SU-DHL-6 (cell line): Measurements from ENCODE around the gene HIVEP2.

ENCODE experiments used
- H2AFZ ChIP-seq: fragments of 200-600 bp; sonication (generic); 2 replicates; pipeline ENCODE4 v1.6.1; 2014; ENCODE audit warnings: low read depth, mild to moderate bottlenecking, moderate library complexity, mixed read lengths, antibody characterized with exemption, low read length; ENCODE audit not compliant: severe bottlenecking
- H3F3A ChIP-seq: fragments of 200-600 bp; shearing (Covaris generic); 2 replicates; pipeline ENCODE4 v1.6.0; 2016; ENCODE audit warnings: antibody characterized with exemption, mild to moderate bottlenecking; ENCODE audit not compliant: insufficient read depth
- H3K27ac ChIP-seq: fragments of 200-600 bp; sonication (generic); 2 replicates; pipeline ENCODE4 v1.5.1; 2016; ENCODE audit warnings: low read depth, mild to moderate bottlenecking, low read length, moderate library complexity, mixed read lengths
- H3K27me3 ChIP-seq: fragments of 200-600 bp; sonication (generic), shearing (Covaris generic); 2 replicates; pipeline ENCODE4 v1.6.0; 2014; ENCODE audit warnings: mild to moderate bottlenecking, low read length
- H3K36me3 ChIP-seq: fragments of 200-600 bp; sonication (generic); 2 replicates; pipeline ENCODE4 v1.6.1; 2014; ENCODE audit warnings: mild to moderate bottlenecking, low read length, mixed read lengths
- H3K4me2 ChIP-seq: fragments of 300-600, 200-600 bp; shearing (Covaris generic), sonication (generic); 2 replicates; pipeline ENCODE4 v1.6.0; 2014; ENCODE audit warnings: low read length, low read depth, mild to moderate bottlenecking; ENCODE audit not compliant: poor library complexity, severe bottlenecking
- H3K4me3 ChIP-seq: fragments of 200-600 bp; sonication (generic); 2 replicates; pipeline ENCODE4 v1.5.1; 2014; ENCODE audit warnings: antibody characterized with exemption, low read length, mild to moderate bottlenecking, mixed read lengths; ENCODE audit not compliant: insufficient read depth, poor library complexity, severe bottlenecking
- H3K79me2 ChIP-seq: fragments of 200-600 bp; sonication (generic); 2 replicates; pipeline ENCODE4 v1.6.1; 2014; ENCODE audit warnings: mild to moderate bottlenecking, low read length, moderate library complexity; ENCODE audit not compliant: insufficient read depth
- H3K9ac ChIP-seq: fragments of 200-600 bp; sonication (generic); 2 replicates; pipeline ENCODE4 v1.7.0; 2014; ENCODE audit warnings: mild to moderate bottlenecking, low read length
- H3K9me2 ChIP-seq: fragments of 200-600 bp; sonication (generic); replicated peaks from 2 replicates; pipeline ENCODE4 v1.6.1; 2014; ENCODE audit warnings: low read length; ENCODE audit not compliant: insufficient read depth
- H3K9me3 ChIP-seq: fragments of 200-600 bp; sonication (generic); 2 replicates; pipeline ENCODE4 v1.6.1; 2014; ENCODE audit warnings: low read length, mixed read lengths; ENCODE audit not compliant: insufficient read depth
- H4K20me1 ChIP-seq: fragments of 200-600 bp; sonication (generic); 2 replicates; pipeline ENCODE4 v1.6.1; 2014; ENCODE audit warnings: low read depth, mild to moderate bottlenecking, antibody characterized with exemption, low read length, moderate library complexity, mixed read lengths
- EZH2phosphoT487 ChIP-seq: fragments of 200-600 bp; sonication (generic), shearing (Covaris generic); conservative IDR thresholded peaks from 2 replicates; pipeline ENCODE4 v1.6.1; 2018; ENCODE audit warnings: mild to moderate bottlenecking, antibody characterized with exemption, low read length, moderate library complexity, mixed read lengths
- TF ChIP-seq, protein P1 (sequence below): fragments of 200-600 bp; sonication (generic); IDR thresholded peaks from one replicate; pipeline ENCODE4 v1.5.1; 2017; ENCODE audit warnings: antibody characterized with exemption, mild to moderate bottlenecking, low read length, moderate library complexity; ENCODE audit not compliant: insufficient read depth, poor library complexity, severe bottlenecking

The HIVEP2 gene

DNA sequence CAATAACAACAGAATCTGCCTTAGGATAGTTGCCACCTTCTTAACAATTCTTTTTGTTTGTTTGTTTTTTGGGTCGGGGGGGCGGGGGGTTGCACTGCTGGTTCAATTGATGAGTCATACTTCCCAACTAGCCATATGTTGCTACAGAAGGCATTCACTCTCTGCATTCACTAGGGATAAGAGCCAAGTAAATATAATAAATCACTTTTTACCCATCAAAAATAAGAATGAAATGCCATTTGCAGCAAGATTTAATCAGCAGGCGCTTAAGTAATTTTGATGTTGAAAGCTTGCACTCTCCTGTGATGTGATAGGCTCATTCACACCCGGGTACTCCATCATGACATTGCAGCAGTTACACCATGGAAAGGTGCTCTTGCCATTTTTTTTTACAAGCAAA lies 209.8 kb downstream of the HIVEP2 start:
- Histone ChIP-seq H3K4me3 (no peak overlapping the region), H4K20me1 (no peaks in the 10 kb centered on the region), H3K27me3 (no peaks in the 10 kb centered on the region), H3F3A (no peaks in the 10 kb centered on the region), H3K9me3 (no peaks in the 10 kb centered on the region), H3K27ac (no peak overlapping the region), H3K36me3 (no peaks in the 10 kb centered on the region), H3K9me2 (no peaks in the 10 kb centered on the region), H3K9ac (no peak overlapping the region), H3K79me2 (no peaks in the 10 kb centered on the region), H2AFZ (no peak overlapping the region), H3K4me2 (no peak overlapping the region)
- TF ChIP-seq, protein P1, sequence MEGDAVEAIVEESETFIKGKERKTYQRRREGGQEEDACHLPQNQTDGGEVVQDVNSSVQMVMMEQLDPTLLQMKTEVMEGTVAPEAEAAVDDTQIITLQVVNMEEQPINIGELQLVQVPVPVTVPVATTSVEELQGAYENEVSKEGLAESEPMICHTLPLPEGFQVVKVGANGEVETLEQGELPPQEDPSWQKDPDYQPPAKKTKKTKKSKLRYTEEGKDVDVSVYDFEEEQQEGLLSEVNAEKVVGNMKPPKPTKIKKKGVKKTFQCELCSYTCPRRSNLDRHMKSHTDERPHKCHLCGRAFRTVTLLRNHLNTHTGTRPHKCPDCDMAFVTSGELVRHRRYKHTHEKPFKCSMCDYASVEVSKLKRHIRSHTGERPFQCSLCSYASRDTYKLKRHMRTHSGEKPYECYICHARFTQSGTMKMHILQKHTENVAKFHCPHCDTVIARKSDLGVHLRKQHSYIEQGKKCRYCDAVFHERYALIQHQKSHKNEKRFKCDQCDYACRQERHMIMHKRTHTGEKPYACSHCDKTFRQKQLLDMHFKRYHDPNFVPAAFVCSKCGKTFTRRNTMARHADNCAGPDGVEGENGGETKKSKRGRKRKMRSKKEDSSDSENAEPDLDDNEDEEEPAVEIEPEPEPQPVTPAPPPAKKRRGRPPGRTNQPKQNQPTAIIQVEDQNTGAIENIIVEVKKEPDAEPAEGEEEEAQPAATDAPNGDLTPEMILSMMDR, result no peak
- no peak for TF ChIP-seq EZH2phosphoT487

- Histone ChIP-seq H3K36me3 (no peaks in the 10 kb centered on the region), H3K9me3 (no peaks in the 10 kb centered on the region), H3K79me2 (no peaks in the 10 kb centered on the region), H3K27me3 (no peaks in the 10 kb centered on the region), H3F3A (no peaks in the 10 kb centered on the region), H3K27ac (no peak overlapping the region), H3K4me2 (no peak overlapping the region), H4K20me1 (no peaks in the 10 kb centered on the region), H2AFZ (no peak overlapping the region), H3K4me3 (no peak overlapping the region), H3K9ac (no peak overlapping the region), H3K9me2 (no peaks in the 10 kb centered on the region)
- TF ChIP-seq EZH2phosphoT487, result no peak
- TF ChIP-seq, protein P1, result no peak
These were observed 212.2 kb downstream of the HIVEP2 start for GRCh38 chr6:142732790-142733189.

DNA sequence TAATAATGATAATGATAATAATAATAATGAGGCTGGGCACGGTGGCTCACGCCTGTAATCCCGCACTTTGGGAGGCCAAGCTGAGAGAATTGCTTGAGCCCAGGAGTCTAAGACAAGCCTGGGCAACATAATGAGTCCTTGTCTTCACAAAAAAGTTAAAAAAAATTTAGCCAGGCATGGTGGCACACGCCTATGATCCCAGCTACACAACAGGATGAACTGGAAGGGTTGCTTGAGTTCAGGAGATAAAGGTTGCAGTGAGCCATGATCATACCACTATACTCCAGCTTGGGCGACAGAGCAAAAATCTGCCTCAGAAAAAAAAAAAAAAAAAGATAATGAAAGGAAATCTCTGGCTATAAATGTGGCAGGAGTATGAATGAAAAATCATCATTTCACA lies 213.4 kb downstream of the HIVEP2 start:
- H3K9me3 ChIP-seq, result no peaks in the 10 kb centered on the region

More for the DNA sequence above, 213.4 kb downstream of the HIVEP2 start:
- Histone ChIP-seq H3K27me3 (no peaks in the 10 kb centered on the region), H3K4me2 (no peak overlapping the region), H3K9ac (no peak overlapping the region), H3K27ac (no peak overlapping the region), H3K79me2 (no peaks in the 10 kb centered on the region), H3K9me2 (no peaks in the 10 kb centered on the region), H4K20me1 (no peaks in the 10 kb centered on the region), H3K36me3 (no peaks in the 10 kb centered on the region), H3K4me3 (no peak overlapping the region), H3F3A (no peaks in the 10 kb centered on the region), H2AFZ (no peak overlapping the region)
- TF ChIP-seq, protein P1, result no peak
- TF ChIP-seq EZH2phosphoT487, result no peak
